Vagina (tissue), 2 donors: ENCODE results near the gene COX7A2L.

ENCODE experiments used
- POLR2A ChIP-seq, 2 donors: fragments of 450-650 bp; IDR thresholded peaks; one replicate each; pipeline ENCODE4 v1.6.1; 2017; ENCODE audit warnings: antibody characterized with exemption in 2 of 2, mild to moderate bottlenecking in 2 of 2, moderate library complexity in 2 of 2
- POLR2AphosphoS5 ChIP-seq, 2 donors: sonication (generic); formaldehyde crosslinking; IDR thresholded peaks; one replicate each; pipeline ENCODE4 v1.9.0; 2017; ENCODE audit warnings: antibody characterized with exemption in 2 of 2, mild to moderate bottlenecking in 2 of 2, low read depth in 1 of 2; ENCODE audit not compliant: insufficient read depth in 1 of 2
- TF ChIP-seq, protein P1 (sequence below), 3 experiments: fragments of 450-650 bp in 2 of 3; fragments of 200-600 bp in 1 of 3; sonication (generic) in 1 of 3; IDR thresholded peaks; one replicate each; pipeline ENCODE4 v1.5.1; 2017 to 2019; ENCODE audit warnings: antibody characterized with exemption in 3 of 3, mild to moderate bottlenecking in 2 of 3, moderate library complexity in 2 of 3

DNA sequence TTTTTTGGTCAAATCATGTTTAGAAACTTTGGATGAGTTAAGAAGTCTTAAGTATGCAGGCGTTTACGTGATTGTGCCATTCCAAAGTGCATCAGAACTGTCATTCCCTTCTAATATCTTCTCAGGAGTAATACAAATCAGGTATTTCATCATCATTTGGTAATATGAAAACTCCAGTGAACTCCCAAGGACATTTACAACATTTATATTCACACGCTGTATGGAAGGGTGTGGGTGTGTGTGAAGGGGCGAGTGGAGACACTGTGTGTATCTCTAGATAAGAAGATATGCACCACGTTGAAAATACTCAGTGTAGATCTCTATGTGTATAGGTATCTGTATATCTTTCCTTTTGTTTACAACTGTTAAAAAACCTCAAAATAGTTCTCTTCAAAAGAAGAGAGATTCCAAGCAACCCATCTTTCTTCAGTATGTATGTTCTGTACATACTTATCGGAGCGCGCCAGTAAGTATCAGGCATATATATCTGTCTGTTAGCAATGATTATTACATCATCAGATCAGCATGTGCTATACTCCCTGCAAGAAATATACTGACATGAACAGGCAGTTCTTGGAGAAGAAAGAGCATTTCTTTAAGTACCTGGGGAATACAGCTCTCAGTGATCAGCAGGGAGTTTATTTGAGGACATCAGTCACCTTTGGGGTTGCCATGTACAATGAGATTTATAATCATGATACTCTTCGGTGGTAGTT lies 29.3 kb downstream of the COX7A2L start:
- no peak for TF ChIP-seq POLR2AphosphoS5 (IDR thresholded peaks at IDR 0.05; ENCODE audit: insufficient read depth in 1 of 2, low read depth in 1 of 2)
- TF ChIP-seq, protein P1, sequence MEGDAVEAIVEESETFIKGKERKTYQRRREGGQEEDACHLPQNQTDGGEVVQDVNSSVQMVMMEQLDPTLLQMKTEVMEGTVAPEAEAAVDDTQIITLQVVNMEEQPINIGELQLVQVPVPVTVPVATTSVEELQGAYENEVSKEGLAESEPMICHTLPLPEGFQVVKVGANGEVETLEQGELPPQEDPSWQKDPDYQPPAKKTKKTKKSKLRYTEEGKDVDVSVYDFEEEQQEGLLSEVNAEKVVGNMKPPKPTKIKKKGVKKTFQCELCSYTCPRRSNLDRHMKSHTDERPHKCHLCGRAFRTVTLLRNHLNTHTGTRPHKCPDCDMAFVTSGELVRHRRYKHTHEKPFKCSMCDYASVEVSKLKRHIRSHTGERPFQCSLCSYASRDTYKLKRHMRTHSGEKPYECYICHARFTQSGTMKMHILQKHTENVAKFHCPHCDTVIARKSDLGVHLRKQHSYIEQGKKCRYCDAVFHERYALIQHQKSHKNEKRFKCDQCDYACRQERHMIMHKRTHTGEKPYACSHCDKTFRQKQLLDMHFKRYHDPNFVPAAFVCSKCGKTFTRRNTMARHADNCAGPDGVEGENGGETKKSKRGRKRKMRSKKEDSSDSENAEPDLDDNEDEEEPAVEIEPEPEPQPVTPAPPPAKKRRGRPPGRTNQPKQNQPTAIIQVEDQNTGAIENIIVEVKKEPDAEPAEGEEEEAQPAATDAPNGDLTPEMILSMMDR (IDR thresholded peaks at IDR 0.05), result no peak
- no peak for TF ChIP-seq POLR2A (IDR thresholded peaks at IDR 0.05)
